Measurements from ENCODE around the gene MAML3. TPM values are rescaled to one million over a fixed set of nuclear protein-coding genes. Genes with fewer than 3 reads are reported as not detected.

Gene MAML3
- polyA plus RNA-seq, 5 donors: 13.3 to 19.2 (median 16.8) TPM

DNA sequence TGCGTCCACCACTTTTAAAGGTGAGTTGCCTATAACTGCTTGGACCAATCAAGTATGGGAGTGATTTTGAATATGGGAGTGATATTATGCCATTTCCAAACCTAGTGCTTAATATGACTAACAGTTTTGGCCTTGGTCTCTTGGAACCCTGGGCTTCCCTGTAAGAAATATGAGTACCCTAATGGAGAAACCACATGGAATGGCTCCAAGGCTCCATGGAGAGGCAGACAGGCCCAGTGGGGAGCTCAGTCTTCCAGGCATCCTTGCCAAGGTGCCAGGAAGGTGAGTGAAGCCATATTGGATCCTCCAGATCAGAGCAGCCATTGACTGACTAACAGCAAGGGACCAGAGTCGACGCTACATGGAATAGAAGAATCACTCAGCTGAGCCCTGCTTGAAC lies 53.2 kb downstream of the MAML3 start:
- DNase-seq: no peak

DNA sequence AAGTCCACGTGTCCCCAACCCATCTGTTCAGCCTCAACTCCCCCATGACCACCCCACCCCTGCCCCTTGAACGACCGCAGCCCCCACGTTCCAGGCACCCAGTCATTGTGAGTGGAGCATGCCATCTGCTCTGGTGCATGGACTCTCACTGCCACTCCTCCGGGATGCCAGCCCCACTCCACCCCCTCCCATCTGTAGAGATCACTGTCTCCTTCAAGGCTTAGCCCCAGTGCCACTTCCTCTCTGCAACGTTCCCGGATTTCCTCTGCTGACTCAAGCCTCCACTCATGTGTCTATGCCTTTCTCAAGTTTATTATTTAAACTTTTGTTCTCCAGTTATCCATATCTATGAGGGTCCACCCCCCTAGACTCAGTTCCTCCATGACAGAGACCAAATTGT lies 54.0 kb downstream of the MAML3 start:
- no peak for DNase-seq

DNA sequence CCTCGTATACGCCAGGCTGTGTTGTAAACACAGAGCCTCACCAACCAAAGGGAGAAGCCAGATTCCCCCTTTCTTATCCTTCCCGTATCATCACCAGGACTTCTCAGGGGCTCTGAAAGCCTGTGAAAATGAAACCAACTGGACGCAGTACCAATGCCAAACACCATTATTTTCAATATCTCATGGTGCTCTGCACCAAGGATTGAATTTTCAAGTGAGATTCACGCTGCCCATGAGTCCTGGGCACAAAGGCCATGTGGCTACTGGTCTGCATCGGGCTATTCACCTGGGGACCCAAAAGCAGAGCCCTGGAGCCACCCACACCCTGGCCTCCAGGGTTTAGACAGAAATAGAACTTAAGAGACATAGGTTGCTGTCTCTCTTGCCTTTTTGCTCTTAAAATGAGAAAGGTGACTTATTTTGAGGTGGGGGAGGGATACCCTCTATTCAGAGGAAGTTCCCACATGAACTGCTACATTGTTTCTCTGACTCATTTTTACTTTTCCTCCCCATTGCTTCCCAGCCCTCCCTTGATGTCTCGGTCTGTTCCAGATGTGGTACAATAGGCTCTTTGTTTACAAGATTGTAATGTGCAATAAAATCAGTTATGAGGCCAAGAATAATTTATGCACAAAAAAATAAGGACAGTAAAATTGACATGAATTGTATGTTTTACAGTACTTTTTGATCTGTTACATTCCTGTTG lies 55.4 kb downstream of the MAML3 start:
- no peak for DNase-seq

DNA sequence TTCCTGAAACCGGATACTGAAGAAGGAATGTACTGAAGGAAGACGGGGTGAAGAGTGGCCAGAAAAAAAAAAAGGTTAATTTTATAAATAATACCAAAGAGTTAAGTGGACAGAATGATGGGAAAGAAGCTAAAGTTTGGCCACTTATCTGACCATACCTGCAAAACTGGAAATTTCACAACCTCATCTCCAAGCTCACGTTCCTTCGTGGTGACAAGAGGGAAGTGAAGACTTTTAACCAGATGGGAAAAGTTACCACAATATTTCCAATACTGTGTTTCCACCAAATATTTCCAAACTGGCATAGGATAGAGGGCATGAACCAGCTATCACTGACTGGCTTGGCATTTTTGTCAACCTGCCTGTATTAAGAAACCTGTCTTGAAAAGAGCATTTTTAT lies 56.4 kb downstream of the MAML3 start:
- no peak for DNase-seq

DNA sequence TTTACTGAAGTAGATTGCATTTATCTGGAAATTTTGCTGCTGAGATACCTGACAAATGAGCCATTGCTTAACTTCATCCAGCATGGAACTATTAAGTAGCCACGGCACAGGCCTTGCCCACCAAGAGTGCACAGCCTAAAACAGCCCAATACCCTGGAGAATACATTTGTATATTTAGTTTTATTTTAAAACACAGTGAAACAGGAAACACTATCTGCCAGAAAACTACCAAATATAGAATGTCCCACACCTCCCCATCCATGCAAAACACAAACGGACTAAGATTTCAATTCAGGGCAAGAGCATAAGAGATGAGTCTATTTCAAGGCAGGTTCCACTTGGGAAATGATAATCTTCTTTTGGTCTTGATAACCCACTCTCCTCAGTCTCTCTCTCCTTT lies 57.1 kb downstream of the MAML3 start:
- DNase-seq: no peak

DNA sequence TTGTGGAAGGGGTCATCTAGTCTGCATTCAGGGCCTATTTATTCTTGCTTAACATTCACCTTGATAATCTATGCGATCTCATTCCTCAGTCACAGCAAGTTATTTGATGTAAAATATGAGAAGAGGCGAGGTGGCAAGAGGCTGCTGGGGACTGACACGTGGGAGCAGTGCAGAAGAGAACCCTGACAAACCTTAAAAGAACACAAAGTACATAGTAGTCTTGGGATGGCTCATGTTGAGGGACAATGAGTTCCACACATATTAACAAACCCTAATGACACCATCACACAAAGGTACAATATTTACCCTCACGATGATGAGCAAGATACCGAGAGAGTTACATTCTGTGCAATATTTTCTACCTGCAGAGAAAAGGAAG lies 57.5 kb downstream of the MAML3 start:
- no peak for DNase-seq

DNA sequence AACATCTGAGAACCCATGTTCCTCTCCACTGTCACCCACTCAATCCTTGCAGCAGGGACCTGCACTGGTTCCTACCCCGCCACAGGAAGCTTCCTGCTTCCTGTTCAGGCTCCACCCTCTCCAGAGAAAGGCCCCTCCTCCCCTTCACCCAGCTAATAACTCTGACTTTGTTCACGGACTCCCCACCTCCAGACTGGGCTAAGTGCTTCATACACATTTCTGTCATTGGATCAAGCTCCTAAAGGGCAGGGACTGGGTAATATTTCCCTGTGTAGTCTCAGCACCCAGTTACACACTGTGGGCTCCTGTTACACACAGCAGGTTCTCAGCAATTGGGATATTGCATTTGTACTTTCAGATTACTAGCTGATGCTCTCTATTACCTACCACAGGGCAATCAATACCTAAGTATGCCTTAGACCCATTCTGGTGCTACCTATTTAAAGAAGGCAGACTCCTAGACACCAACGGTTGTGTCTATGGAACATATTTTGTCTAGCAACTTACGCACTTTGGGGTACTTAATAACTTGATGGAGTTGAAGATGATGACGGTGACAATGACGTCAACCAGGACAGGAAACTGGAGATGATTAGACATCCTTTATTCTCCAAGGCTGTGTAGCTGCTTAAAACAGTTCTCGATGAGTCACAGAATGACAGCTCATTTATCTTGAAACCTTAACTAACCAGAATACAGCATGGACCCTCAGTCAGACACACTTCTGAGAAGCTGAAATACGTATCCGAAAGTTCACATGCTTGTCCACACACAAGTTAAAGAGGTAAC lies 58.1 kb downstream of the MAML3 start:
- DNase-seq: no peak

DNA sequence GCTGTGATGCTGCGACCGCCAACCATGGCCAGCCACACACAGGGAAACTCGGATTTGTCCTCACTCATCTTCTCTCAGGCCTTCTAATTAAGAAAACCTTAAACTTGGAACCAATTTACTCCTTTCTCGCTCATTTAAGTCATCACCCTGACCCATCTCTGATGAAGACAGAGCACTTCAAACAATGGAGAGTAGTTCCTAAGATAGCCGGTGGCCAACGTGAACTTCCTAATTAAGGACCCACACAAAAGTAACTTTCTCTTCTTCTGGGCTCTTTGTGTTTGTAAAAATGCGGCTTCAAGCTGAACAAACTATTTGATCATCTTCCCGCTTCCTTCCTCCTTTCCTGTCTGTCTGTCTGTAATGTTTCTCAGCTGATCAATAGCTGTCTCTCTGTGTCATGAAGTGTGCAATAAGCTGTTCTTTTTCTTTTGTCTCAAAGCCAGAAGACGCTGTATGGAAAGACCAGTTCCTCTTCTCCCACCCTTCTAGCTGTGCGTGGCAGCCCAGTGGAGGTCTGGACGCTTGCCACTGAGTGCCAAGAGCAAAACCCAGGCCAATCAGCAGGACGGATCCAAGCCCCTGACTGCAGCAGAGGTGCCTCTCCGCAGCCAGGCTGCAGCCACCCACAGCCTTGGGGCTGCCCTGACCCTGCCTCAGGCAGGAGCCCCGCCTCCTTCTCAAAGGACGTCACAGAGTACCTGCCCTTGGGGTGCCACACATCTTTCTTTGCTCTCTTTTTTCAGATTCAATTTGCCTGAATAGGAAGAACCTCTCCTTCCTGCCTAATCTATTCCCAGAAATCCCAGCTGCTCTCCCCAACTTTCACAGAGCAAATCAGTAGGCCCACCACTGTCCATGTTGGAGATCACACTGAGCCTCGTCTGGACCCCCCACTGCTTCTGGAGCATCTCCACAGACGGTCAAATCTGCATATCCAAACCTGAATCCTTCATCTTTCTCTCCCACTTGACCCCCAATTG lies 59.3 kb downstream of the MAML3 start:
- peak in 1 of 2 donors; percentile 51 for DNase-seq

DNA sequence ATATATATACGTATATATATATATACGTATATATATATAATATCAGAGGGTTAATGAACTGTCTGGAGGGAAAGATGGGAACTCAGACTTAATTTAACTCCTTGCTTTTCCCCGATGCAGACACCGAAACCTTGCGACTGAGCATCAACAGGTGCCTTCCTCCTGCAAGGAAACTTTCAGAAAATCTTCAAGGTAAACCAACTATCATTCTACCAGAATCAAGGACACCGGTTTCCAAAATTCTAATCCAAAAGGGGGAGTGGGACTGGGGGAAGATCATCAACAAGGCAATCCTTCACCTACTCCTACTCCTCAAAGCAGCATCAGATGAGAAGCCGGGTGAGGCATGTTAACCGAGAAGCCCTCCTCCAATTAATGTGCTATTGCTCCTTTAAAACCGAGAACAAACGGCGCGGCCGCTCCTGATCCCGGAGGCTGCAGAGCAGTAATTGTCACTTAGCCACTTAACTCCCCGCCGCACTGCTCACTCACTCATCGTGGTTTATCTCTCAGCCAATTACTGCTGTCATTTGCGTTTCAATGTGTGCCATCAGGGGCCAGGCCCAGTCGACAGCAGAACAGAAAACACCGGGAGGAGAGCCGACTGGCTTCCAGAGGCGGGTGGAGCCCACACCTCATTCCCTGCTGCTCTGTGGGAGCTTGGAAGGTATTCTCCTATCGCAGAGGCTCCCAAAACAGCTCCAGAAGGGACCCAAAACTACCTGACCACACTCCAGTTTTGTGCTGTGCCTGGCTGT lies 61.7 kb downstream of the MAML3 start:
- DNase-seq: no peak

DNA sequence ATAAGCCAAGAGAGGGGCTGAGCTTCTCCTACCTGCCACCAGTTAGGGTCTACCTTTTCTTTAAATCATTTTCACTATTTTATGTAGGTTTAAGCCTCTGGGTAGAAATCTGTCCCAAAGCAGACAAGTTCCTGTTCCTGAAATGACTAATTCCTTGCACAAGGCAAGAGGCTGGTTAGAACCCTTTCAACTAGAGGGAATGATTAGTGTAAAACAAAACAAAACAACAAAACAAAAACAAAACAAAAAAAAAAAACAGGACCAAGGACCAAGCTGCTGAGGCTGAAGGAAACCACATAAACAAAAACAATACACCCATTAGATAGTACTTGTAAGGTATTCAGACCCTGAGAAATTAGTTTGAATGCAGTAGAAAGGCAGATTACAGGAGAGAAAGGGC lies 62.7 kb downstream of the MAML3 start:
- DNase-seq: no peak

DNA sequence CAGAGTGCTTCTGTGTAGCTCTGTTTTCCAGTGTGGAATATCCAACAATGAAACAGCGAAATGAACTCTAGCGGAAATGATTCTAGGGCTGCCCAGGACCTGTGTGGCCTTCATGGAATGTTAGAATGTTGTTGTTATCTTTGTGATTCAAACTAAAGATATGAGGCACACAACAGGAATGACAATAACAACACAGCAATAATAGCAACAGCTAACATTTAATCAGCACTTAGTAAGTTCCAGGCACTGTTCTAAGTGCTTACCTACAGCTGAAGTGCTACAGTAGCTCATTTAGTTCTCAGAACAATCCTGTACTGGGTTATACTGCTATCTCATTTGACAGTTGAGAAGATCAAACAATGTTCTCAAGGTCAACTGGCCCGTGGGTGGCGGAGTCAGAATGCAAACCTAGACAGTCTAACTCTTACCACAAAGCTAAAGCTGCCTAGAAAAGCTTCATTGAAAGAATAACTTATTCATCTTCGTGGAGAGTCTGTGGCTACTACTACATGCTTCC lies 63.7 kb downstream of the MAML3 start:
- no peak for DNase-seq

DNA sequence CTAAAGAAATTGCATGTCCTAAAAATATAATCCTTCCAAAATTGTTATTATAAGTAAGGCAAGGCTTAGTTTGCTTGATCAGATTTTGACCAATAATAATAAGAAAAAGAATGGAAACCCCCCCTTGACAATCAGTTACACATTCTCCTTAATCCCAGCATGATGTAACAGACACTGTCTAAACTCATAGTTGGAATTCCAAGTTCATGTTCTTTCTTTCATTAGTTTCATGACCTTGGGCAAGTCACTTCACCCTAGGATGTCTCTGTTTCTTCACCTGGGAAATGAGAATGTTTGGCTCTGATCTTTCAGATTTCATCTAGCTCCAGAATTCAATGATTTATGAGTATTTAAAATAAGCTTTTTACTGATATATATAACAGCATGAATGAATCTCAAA lies 64.8 kb downstream of the MAML3 start:
- no peak for DNase-seq

DNA sequence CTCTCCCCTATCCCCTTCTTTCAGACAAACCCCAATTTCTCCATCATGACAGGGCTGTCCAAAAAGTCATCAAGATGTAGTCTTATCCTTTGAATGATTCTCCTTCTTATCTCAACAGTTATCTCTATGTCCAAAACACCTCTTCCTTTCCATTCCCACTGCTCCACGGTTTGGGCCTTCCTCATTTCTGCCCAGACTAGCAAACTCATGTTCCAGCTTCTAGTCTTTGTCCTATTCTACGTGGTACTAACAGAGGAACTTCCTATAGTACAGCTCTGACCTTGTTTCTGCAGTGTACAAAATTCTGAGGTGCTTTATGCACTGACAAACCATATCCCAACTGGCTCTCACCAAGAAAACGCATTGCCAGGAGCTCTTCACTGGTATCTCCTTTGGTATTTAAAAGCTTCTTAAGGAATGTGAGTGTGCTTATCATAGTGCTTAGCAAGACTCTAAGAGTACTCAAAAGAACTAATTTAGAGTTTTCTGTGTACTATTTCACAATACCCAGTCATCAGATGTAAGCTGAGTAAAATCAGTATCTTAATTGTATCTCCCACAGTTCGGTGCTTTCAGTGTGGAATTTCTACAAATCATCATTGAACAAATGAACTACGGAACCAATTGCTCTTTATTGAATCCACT lies 65.5 kb downstream of the MAML3 start:
- no peak for DNase-seq

DNA sequence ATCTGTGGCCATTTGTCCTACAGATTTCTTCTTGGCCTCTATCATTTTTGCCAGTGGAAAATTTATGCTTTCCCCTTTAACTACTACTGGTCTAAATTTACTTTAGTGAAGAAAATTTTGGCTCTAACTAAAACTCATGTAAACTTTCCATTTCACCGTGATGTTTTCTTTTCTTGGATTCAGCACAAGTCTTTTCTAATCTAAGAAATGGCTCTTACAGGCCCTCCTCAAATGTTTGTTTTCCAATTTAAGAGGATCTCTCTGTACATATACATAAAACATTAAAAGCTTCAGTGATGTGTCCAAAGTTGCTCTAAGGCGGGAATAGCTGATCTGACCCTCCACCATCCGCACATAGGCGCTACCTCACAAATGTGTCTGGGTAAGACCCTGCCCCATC lies 68.1 kb downstream of the MAML3 start:
- DNase-seq: no peak

DNA sequence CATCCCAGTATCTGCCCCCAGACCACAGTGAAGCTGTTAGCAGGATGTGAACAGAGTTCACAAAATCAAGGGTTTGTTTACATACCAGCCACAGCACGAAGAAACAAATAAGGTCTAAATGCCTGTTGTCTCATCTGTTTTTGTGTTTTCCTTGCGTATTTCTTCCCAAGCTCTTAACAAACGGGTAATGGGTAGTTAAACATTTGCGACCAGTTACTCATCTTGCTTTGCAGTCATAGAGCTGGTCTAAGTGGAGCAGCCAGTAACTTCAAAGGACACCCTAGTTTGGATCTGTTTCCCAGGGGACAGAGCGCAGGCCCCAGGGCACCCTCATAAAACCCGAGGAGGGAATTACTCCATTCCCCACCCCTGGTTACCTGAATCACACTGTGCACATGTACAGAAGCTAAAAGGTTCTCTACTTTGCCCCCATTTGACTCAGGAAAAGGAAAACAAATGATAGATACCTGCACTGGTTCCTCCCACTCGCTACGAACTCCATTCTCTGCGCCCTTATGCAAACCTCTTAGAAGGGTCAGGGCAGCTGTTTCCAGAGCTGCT lies 68.8 kb downstream of the MAML3 start:
- no peak for DNase-seq

DNA sequence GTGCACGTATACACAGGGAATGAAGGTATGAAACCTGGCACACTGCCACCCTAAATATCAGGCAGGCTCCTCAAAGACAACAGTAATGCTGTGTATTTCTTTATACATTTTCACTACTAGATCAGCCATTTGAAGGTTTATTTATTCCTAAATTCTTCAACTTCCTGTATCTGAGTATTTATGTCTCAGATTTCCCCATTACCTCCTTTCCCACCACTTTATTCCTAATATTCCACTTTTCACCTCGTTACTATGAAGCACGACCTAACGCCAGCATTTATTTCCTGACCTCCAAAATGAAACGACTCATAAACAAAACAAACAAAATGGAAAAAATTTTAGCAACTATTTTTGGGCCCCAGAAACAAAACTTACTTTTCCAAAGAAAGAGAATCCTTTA lies 69.6 kb downstream of the MAML3 start:
- no peak for DNase-seq

DNA sequence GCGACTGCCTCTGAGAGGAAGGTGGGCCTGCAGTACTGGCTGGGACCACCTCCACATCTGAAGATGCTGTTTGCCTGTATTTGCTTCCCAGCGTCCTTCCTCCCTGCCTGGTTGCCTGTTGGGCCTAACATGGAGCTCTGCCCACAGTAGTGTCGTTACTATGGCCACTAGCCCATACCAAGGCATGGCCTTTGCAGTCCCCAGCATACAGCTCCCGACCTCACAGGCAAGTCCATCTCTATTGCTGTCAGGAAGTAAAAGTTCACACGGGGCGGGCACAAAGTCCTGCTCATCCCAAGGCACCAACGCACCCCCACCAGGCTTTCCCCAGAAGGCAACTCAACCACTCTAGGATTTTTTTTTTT lies 71.6 kb downstream of the MAML3 start:
- DNase-seq: no peak

DNA sequence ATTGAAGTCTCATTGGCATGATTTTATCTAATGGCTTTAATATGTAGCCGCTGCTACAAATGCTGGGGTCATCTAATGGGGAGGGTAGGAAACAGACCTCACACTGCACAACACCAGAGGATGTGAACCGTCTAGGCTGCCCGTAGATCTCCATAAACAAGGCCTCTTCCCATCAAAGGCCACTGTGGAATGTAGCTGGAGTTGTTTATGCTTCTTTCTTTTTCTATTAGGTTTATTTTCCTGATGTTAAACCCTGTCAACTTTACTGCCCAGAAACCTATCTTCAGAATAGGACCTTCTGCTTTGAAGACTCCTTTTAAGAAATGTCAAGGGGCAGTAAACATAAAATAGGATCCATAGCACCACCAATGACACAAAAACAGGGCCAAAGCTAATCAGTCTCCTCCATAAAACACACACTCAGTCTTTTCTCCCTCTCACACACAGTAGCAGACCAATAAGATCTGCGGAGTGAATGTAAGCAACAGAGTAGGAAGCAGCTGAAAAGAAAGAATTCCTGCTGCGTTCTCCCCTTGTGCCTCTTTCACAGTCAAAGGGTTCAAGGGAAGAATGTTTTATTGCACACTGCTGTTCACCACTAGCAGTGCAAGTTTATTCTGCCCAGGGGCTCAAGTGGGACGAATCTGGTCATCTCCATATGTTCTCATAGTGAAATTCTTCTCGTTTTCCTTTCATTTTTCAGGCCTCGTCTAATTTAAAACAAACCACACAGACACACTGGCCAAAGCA lies 72.2 kb downstream of the MAML3 start:
- no peak for DNase-seq

DNA sequence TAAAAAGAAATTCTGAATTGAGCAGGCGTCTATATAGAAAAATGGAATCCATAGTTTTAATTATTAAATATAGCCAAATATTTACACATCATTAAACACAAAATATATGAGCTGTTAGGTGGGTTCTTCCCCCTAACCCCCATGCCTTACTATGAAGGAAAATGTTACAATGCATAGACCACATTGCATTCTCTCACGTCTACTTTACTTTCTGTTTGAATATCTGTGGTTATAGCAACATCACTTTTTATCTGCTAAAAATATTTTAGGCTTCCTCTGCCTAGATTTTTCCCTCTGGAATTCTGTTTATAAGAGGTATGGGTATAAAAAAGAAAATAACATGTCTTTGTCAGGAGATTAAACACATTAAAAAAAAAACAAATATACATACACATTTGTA lies 73.1 kb downstream of the MAML3 start:
- no peak for DNase-seq

DNA sequence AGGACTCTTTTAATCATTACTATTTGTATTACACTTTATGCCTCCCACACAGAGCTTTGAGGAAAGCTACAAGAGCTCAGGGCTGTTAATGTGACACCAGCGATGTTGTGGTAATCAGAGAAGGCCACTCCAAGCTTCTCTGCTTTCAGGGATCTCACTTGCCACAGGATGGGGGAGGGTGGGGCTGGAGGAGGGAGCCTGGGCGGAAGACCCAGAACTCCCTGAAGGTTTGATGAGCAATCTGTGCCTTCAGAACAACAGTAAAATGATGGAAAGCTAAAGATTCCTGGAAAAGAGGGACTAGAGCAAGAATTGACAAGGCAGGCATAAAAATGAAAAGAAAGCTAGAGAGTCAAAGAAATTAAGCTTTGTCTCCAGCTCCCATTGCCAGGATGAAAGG lies 75.6 kb downstream of the MAML3 start:
- no peak for DNase-seq

Measured in right lung (tissue), 5 donors.